ENCODE results near the gene PKD1.

DNA sequence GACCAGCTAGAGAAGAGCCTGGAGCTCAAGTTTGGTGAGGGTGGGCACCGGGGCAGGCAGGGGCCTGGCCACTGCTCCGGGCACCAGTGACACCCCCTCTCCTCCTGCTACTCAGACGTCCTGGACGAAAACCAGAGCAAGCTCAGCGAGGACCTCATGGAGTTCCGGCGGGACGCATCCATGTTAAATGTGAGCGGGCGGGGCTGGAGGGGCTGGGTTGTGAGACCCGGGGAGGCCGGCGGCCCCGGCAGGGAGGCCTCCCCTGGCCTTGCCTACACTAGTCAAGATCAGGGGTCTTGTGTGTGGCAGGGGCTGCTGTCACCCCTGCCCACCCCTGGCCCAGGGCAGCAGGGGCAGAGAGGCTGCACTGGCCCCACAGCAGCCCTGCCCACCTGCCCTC lies 37.7 kb upstream of the PKD1 start:
- TF ChIP-seq ZNF274 (IDR thresholded peaks at IDR 0.05; ENCODE audit: low read depth, low read length), result no peak
- TF ChIP-seq YY1 (IDR thresholded peaks at IDR 0.05; ENCODE audit: insufficient read depth, insufficient read length), result no peak
- no peak for TF ChIP-seq SUZ12 (IDR thresholded peaks at IDR 0.05; ENCODE audit: extremely low read depth, insufficient read depth, insufficient read length)
